GM18519 (cell line): ENCODE measurements around the gene BCAS1.
"Not testable (repeated sequence)": the region's sequence is repeated elsewhere in the genome, so short reads cannot be mapped to it uniquely, and the experiment has no call there.

ENCODE experiments used
- ATAC-seq: cut with Tn5 transposase; IDR thresholded peaks from one replicate; pipeline ENCODE4 v1.9.1; 2021; ENCODE audit warnings: mild to moderate bottlenecking, moderate library complexity; ENCODE audit not compliant: unreplicated experiment, low FRiP score

BCAS1 gene

DNA sequence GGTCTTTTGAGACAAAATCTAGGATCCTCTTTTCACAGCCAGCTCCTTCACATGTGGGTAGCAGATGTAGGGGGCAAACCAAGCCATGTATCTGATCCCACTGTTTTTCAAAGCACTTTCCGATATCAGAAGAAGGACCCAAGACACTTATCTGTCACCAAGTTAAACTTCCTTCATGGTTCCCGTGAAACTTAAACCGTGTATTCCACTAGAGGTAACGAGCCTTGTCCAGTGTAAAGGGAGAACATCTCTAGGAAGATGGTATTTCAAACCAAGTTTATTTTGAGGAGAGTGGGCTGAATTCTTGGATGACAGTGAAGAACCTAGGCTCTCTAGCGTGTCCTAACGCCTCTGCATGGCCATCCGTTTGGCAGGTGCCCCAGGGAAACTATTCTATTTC lies 76.3 kb downstream of the BCAS1 start:
- no peak for ATAC-seq

DNA sequence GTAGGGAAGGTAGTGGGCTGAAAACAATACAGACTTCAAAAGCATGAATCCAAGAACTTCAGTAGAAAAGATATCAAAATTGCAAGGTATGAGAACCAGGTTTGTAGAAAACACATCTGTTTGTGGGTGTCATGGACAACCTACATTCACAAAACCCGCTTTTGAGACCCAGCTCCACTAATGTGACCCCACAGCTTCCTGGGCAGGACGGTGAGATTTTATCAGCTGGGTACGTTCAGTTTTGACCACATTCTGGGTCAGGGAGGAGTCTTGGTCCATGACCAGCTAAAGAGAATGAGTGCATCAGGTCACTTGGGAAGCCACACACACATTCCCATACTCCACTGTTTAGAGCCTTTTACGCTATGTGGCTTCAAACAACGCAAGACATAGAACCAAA lies 77.1 kb downstream of the BCAS1 start:
- no peak for ATAC-seq

DNA sequence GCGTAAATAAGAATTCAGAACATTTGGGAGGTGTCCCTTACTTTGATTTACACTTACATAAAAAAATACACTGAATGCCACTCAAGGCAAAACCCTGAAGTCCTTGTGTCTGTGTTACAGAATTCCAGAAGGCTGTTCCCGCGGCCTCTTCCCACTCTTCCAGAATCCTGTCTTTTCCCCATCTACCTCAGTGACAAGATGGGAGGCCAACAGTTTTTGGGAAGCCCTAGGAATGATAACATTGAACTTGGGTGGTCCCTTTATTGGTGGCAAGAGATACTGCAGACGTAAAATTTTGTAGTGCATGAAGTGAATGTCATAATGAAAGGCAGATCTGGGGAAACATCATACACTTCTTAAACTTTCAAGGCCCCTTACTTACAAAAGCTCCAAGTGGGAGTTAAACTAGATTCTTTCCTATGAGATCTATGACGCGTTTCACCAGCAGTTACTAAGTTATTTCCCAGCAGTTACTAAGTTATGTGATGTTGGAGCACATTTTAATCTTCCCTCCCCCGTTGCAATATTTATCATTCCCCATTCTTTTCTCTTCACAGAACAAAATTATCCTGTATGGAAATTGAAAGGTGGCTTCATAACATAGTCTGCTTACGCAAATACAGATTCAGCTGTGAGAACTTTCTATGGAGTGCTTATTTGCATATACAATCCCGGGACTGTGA lies 79.5 kb downstream of the BCAS1 start:
- no peak for ATAC-seq

DNA sequence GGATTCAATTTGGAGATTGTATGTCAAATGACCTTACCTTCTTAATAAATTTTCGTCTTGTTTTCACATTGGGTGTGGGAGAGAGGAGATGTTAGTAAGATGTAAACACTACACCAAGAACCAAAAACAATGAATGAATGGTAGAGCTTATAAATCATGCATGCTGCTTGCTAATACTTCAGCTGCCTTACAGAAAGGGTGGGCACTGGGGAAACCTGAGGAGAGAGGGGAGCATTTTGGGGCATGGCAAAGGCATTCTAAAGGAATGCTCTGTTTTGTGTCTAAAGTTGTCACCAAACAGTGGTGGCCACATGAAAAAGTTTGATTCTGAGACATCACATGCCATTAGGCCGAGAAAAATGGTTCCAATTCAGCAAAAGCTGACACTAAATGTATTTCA lies 80.4 kb downstream of the BCAS1 start:
- ATAC-seq: no peak

DNA sequence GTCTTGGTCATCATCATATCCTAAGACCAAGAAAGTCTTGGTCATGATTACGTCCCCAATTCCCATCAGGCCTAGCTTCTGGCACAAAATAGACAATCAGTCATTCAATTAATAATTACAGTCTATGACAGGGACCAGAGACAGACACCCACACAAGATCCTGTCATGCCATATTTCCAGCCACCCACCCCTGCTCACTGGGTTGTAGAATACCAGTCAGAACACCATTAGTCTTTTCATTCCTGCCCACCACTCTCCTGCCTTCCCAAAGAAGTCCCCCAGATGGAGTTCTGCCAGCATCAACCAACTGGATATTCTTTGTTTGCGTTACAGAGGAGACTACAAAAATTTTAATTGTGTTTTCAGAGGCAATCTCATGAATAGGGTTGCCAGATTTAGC lies 81.0 kb downstream of the BCAS1 start:
- no peak for ATAC-seq

DNA sequence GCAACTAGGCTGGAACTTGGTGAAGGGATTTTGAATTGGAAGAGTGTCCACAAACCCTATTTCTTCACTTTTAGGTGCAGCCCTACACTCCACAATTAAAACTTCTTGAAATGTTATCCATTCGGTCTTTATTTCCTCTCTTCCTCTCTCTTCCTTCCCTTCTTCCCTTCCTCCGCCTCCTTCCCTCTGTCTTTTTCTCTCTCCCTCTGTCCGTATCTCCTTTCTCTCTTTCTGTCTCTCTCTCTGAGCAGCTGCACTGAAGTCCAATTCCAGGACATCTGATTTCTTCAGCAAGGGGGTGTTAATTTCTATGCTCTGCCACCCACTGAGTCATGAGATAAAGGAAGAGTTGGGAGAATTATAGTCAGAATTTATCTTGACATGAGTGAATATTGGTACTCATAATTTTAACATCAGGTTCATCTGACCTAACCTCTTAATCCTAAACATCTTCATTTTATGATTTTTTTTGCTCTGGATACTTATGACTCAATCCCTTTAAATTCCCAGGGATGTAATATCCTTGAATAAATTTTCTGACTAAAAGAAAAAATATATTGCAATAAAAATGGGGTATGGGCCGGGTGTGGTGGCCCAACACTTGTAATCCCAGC lies 84.2 kb downstream of the BCAS1 start:
- ATAC-seq: no peak

DNA sequence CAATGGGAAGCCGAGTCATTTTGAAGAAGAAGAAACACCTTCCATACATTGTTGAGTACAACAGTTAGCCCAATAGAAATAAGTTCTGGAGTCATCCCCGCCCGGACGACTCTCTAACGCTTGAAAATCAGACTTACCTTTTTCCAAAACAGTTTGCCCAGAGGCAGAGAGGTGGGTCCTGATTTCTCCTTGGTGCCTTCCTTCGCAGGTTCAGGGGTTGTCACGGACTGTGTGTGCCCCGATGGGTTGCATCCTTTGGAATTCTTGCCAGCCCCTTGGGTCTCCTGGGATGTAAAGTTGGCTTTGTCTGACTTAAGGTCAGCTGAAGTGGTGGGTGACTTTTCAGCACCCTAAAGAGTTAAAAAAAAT lies 85.3 kb downstream of the BCAS1 start:
- no peak for ATAC-seq

DNA sequence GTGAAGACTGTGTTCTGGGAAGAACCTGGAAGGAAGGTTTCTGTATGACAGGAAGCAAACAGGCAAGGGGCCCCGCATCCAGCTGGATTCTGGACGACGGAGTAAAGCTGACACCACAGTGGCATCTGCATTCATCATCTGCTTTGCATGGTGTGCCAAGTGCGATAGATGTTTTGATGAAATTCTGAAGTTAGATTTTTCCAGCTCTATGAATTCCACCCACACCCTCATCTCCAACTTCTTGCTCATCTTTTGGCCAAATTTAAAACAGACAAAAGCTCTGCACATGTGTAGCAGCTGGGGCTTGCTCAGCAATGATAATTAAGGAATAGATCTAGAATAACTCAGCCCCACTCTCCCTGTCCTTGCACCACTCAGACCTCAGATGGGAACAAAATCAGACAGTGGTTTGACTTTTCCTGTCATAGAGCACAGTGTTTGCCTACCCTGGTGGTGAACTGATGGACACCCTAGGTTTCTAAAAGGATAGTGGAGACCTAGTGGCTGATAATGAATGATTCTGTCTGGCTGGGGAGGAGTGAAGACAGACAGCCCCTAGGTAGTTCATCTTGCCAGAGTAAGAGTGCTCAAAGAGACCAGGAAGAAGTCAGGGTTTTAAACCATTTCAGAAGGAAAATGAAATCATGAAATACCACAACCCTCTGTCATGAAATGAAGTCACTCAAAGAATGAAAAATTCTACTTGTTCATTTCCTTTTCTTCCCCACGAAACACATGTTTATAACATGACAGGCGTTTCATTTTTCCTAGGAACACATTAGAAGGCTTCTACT lies 85.8 kb downstream of the BCAS1 start:
- ATAC-seq: no peak

DNA sequence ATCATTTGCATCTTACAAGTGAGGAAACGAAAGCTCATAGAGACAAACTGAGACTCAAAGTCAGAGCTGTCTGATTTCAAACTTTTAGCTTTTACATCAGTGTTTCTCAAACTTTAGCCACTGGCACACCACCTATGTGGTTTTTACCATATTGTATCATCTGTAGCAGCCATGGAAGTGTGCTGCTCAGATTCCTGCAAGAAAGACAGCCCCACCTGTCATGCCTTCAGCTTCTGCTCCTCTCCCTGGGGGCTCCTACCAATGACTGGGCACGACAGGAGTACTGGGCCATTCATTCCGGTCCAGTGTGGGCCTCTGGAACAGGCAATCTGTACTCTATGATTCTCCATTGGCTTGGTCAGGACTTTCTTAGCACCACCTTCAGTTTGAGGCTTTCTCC lies 87.0 kb downstream of the BCAS1 start:
- ATAC-seq: no peak

DNA sequence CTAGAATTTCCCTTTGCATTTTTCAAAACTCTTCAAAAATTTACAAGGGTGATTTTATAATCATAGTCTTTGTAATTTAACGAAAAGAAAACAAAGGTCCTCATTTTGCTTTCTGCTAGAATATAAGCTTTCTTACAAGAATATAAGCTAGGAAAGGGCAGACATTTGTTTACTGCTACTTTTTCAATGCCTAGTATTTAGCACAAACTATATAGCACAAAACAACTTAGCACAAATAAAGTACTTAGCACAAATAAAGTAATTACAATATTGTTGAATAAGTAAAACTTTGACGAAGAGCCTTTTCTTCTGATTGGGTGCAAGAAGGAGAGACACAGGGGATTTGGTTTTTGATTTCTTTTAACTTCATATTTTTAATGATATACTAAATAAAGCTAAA lies 87.8 kb downstream of the BCAS1 start:
- no peak for ATAC-seq

DNA sequence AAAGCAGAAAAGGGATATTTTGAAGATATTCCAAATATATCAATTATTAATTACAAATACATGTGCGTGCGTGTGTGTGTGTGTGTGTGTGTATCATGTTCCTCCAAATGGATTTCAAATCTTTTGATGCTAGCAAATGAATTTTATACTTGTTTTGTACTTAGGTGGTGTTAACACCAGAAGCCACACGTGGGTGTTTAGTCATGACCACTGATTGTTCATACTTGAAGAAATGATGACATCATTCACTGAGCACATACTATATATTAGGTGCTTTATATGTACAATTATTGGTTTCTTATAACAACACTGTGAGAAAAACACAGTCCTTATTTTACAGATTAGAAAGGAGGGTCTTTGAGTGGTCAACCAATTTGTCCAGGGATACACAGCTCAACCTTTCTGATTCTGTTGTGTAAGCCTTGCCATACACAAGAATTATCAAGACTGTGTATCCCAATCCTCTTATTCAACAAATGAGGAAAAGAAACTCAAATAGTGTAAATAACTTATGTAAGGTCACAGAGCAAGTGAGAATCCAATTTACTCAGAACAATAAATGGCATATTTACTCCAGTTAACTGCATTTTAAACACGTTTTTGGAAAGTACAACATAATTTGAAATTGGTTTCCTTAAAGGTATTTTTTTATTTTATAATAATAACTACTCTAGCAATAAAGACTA lies 88.5 kb downstream of the BCAS1 start:
- ATAC-seq: no peak

DNA sequence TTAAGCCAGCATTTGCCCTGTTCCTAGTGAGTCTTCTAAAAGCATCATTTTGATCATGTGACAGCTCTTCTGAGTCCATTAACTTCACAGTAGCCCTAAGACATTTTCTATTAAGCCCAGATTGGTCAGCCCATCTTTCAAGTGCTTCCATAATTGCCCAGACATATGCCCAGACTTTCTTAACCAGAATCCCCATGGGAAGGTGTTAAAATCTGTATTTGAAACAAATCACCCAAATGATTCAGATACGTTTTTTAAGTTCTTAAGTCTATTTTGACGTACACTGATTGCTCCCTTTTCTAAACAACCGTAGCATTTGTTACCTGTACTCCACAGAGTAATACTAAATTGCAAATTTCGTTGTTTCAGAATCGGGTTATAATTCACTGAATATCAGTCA lies 89.3 kb downstream of the BCAS1 start:
- no peak for ATAC-seq

DNA sequence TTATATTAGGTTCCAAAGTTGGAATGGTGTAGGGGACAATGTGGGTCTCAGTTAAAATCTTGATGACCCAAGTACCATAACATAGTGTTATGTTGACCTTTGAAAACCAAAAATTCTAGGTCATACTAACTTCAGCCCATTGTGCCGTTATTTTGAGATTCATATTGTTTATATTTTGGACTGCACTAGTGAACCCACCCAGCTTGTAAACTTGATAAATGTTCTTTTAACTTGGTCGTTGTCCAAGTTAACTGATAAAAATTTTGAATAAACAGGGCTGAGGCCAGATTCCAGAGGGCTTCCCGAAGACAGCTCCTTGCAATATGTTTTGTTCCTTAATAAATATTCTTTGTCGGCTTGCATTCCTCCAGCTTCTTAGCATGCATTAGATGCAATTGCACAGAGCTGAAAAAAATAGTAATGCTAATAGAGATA lies 90.3 kb downstream of the BCAS1 start:
- ATAC-seq: no peak

DNA sequence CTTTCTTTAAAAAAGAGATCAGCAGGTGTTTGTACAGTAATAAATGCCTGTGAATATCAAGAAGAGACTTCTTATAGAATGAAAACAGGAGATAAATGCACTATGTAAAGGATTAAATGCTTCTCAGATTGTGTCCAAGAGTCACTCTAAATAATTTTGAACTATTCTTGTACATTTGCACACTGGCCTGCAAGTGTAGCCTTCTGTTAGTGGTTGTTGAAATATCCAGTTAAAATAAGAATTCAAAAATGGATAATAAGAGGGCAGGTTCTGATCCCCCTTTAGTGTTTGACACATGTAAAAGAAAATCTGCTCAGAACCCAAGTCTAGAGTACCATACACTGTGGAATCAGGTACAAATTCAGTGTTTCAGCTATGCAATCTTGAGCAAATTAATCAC lies 91.9 kb downstream of the BCAS1 start:
- no peak for ATAC-seq

DNA sequence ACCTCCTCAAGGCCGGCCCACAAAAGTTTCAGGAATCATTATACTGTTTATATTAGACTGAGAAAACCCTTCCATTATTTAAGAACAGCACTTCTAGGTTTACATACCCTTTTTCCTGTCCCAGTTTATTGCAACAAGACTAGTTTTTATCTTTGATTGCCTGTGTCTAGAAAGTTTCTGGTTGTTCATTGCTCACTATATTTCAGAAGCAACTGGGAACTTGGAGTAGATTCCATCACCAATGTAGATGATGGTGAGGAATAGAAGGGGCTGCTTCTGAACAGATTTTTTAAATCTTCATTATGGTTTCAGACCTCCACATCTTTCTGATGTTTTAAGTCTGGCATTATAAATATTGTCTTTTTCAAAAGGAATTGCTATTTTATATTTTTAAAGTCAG lies 93.0 kb downstream of the BCAS1 start:
- ATAC-seq: no peak

DNA sequence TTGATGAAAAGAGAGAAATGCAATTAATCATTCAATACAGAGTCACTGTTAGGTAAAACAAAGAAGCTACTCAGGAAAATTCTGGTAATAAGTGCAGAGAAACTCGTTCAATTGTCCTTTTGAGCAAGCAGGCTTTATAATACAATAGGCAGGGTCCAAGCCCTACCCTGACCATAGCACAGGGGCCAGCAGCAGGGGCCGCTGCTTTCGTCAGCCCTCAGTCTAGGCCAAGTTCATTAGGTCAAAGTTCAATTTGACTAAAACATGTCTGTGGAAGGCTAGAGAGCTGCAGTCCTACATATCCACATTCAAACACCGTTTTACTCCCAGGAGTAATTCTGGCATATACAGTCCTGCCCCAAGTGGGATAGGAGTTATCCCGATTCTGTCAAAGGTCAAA lies 94.6 kb downstream of the BCAS1 start:
- no peak for ATAC-seq

DNA sequence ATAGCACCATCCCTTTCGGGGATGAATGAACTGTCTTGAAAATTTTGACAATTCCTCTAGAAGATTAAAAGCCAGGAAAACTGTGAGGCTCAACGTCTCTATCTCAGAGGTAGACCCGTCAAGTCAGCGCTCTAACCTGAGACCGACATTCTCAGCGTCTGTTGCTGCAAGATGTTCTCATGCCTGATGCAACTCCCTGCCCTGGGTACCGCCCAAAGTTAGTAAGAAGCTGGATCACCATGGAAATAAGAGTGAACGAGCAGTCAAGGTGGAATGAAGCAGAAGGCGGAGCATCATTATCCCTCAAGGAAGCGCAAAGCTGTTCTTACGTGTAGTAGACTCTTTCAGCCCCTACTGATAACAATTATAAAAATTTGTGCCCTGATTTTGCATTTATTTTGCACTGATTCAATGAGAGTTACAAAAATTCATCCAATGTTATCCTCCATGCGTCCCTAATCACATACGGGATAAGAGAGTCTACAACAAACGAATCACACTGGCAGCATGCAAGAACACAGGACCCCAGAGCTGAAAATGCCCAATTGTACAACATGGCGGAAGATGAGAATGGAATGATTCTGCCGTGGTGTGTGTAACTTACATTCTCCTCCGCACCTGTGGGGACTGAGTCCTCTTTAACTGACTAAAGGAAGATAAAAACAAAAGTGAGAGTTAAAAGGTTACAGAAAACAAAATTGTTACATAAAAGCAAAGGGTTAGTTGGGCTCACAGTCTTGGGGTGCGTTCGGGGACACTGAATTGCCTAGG lies 95.4 kb downstream of the BCAS1 start:
- ATAC-seq: no peak

DNA sequence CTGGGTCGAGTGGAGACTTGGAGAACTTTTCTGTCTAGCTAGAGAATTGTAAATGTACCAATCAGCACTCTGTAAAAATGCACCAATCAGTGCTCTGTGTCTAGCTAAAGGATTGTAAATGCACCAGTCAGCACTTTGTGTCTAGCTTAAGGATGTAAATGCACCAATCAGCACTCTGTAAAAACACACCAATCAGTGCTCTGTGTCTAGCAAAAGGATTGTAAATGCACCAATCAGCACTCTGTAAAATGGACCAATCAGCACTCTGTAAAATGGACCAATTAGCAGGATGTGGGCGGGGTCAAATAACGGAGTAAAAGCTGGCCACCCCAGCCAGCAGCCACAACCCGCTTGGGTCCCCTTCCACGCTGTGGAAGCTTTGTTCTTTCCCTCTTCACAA lies 96.5 kb downstream of the BCAS1 start:
- ATAC-seq: not testable (repeated sequence)

DNA sequence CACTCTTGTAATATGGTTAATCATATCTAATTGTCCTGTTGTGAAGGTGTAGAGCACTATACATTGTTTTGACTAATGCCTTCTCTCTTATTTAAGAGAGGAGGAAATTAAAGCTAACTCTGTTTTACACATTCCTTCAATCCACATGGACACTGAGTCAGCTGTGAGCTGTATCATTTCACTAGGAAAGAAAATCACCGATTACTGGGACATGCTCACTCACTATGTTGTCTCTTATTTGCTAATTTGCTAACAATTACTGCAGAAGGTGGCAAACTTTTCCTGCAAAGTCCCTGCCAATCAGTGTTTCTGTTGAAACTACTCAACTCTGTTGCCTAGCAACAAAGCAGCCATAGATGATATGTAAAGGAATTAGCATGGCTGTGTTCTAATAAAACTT lies 98.2 kb downstream of the BCAS1 start:
- ATAC-seq: no peak

DNA sequence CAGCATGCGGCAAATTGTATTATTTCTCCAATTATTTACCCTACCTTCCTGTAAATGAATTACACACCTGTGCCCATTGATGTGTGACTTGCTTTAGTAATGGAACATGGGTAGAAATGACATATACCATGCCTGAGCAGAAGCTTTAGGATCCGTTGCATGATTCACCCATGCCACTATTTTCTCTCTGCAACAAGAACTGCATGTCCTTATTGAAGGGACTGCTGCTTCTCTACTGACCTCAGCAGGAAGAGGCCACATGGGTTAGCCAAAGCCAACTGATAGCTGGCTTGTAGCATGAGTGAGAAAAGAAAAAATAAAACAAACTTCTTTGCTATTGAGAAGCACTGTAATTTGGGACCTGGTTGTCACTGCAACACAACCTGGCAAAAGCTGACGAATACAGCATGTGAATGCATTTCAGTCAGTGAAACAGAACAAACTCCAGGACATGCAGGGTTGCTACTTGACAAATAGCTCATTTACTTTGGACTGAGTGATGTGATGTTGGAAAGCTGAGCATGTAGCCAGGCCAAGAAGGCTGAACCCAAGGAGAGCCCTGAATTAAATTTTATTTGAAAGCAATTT lies 99.2 kb downstream of the BCAS1 start:
- no peak for ATAC-seq
